RWPE1 (cell line): ENCODE measurements around the gene HOXD12.
A peak's percentile ranks its signal among the peaks of the same experiment; 100 is the strongest.

ENCODE experiments used
- CTCF ChIA-PET: fragments of 350-600 bp; sonication (Branson Sonifier 250); formaldehyde crosslinking; extraction: SDS; loops from one replicate; lab custom pipeline; 2021; lab: Yijun Ruan, JAX
- POLR2A ChIA-PET: fragments of 400-600 bp; formaldehyde crosslinking; extraction: SDS; loops from one replicate; lab custom pipeline; 2020; ENCODE audit warnings: antibody characterized with exemption; ENCODE audit not compliant: low non-redundant PET; lab: Yijun Ruan, JAX
- DNase-seq: peaks from one replicate; pipeline ENCODE4 v3.0.0; 2012; ENCODE audit warnings: low spot score
- H3K27ac ChIP-seq: fragments of 450-650 bp; 2 replicates; pipeline ENCODE4 v1.5.1; 2017
- TF ChIP-seq, protein P1 (sequence below): fragments of 450-650 bp; conservative IDR thresholded peaks from 2 replicates; pipeline ENCODE4 v1.5.1; 2017; ENCODE audit warnings: low read depth, mild to moderate bottlenecking

The HOXD12 gene

DNA sequence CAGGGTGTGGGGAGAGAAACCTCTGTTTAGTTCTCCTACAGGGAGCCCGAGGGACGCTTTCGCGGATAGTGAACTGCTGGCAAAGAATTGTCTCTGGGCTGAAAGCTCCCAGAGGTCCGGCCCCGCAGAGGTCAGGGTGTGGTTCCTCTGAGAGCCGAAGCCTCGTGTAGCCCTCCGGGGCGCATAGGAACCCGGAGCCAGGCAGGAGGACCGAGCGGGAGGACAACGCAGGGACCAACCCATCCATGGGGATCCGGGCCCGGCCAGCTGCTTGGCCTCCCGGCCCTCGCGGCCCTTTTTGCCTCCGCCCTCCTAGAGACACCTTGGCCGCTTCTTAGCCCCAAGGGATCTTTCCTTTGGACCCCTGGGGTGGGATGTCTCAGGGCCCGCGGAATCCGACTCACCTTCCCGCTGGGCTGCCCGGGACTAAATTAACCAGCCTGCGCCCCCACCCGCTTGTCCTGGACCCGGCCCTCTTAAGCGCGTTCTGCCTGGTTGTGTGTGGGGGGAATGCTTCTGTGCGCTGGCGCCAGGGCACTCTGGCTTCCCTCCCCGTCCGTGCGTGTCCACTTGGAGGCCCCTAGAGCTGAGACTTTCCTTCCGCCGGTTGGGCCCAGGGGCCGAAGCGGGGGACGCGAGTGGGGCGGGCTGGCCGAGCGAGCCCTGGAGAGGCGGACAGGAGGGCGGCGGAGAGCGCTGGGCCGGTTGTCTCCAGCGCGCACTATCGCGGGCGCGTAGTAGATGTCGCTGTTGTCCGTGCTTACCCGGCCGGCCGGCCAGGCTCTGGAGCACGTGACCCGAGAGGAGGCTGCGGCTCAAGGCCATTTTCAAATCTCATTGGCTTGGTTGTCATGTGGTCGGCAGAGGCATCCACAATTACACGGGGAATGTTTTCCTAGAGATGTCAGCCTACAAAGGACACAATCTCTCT, 16.6 kb downstream of the HOXD12 start, which contains the start of gene HOXD10:
HOXD10 (plus strand) TSS at position 896 of the 931 bp plus-strand sequence. CDS start 56 bp downstream, outside the sequence.
- TF ChIP-seq, protein P1, sequence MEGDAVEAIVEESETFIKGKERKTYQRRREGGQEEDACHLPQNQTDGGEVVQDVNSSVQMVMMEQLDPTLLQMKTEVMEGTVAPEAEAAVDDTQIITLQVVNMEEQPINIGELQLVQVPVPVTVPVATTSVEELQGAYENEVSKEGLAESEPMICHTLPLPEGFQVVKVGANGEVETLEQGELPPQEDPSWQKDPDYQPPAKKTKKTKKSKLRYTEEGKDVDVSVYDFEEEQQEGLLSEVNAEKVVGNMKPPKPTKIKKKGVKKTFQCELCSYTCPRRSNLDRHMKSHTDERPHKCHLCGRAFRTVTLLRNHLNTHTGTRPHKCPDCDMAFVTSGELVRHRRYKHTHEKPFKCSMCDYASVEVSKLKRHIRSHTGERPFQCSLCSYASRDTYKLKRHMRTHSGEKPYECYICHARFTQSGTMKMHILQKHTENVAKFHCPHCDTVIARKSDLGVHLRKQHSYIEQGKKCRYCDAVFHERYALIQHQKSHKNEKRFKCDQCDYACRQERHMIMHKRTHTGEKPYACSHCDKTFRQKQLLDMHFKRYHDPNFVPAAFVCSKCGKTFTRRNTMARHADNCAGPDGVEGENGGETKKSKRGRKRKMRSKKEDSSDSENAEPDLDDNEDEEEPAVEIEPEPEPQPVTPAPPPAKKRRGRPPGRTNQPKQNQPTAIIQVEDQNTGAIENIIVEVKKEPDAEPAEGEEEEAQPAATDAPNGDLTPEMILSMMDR, result peak; percentile 67
- no peak for DNase-seq
- ChIA-PET CTCF (interaction anchor here (1.0 kb wide), 1 partner anchor 11 kb away, joined by 4 read pairs; no protein-coding TSS in a partner anchor), POLR2A (no interaction called here)
- peak within 1 kb of the TSS; percentile 66 for H3K27ac ChIP-seq

DNA sequence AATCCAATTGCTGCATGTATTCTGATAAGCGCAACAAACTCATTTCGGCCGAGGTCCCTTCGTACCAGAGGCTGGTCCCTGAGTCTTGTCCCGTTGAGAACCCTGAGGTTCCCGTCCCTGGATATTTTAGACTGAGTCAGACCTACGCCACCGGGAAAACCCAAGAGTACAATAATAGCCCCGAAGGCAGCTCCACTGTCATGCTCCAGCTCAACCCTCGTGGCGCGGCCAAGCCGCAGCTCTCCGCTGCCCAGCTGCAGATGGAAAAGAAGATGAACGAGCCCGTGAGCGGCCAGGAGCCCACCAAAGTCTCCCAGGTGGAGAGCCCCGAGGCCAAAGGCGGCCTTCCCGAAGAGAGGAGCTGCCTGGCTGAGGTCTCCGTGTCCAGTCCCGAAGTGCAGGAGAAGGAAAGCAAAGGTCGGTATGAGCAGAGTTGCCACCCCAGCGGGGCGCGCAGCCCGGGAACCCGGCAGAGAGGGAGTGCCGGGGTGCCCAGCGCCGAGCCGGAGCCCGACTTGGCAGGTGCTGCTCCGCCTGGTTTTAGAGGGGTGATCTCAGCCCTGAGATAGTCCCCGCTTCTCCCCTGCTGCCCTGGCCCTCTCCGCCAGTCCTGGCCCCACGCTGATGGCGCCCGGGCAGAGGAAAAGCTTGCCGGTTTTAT, 17.7 kb downstream of the HOXD12 start:
- DNase-seq, result no peak
- H3K27ac ChIP-seq, result peak overlapping the region; percentile 66; the same call in 1 of the 2 replicates
- TF ChIP-seq, protein P1, result no peak
- ChIA-PET CTCF (interaction anchor here (0.8 kb wide), 1 partner anchor 10 kb away, joined by 4 read pairs; no protein-coding TSS in a partner anchor), POLR2A (no interaction called here)

DNA sequence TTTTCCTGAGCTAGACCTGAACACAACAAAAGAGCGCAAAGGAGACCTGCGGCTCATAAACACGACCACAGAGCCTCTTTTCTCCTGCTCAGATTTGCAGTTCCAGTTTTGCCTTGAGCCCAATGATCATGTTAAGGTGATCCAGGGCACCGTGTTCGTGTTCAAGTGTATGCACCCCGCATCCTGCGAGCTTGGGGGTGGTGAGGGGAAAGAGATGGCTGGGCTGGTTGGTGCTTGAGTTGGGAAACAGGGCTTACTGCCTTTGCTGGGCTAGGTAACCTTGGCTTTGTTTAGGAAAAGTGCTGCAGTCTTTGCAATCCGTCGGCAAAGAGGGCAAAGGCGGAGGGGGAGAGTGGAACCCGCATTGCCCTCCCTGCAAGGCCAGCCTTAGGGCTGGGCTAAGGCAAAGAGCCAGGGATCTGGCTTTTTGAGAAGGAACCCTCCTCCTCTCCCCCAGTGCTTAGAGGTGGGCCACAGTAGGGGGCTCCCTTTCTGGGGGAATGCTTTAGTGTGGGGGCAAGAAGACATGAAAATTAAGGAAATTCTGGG, 18.3 kb downstream of the HOXD12 start:
- TF ChIP-seq, protein P1, result no peak
- ChIA-PET POLR2A (no interaction called here), CTCF (interaction anchor here (0.8 kb wide), 1 partner anchor 9 kb away, joined by 4 read pairs; no protein-coding TSS in a partner anchor)
- no peak for DNase-seq
- peak overlapping the region; percentile 66; the same call in 1 of the 2 replicates for H3K27ac ChIP-seq

DNA sequence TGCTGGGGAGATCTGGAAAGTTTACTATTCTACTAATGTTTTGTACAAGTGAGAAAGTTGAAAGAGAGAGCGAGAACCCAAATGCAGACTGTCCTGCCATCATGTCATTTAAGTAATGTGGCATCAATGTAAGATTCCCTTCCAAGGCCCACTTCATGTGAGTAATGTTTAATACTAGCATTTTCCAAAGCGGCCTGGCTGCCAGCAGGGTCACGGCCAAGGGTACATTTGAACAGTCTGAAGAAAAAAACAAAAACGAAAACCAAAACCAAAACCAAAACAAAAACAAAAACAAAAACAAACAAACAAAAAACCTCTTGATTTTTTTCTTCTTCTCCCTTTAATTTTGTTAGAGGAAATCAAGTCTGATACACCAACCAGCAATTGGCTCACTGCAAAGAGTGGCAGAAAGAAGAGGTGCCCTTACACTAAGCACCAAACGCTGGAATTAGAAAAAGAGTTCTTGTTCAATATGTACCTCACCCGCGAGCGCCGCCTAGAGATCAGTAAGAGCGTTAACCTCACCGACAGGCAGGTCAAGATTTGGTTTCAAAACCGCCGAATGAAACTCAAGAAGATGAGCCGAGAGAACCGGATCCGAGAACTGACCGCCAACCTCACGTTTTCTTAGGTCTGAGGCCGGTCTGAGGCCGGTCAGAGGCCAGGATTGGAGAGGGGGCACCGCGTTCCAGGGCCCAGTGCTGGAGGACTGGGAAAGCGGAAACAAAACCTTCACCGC, 19.2 kb downstream of the HOXD12 start:
- DNase-seq, result no peak
- ChIA-PET CTCF (no interaction called here), POLR2A (no interaction called here)
- no peak overlapping the region for H3K27ac ChIP-seq
- TF ChIP-seq, protein P1, result no peak

DNA sequence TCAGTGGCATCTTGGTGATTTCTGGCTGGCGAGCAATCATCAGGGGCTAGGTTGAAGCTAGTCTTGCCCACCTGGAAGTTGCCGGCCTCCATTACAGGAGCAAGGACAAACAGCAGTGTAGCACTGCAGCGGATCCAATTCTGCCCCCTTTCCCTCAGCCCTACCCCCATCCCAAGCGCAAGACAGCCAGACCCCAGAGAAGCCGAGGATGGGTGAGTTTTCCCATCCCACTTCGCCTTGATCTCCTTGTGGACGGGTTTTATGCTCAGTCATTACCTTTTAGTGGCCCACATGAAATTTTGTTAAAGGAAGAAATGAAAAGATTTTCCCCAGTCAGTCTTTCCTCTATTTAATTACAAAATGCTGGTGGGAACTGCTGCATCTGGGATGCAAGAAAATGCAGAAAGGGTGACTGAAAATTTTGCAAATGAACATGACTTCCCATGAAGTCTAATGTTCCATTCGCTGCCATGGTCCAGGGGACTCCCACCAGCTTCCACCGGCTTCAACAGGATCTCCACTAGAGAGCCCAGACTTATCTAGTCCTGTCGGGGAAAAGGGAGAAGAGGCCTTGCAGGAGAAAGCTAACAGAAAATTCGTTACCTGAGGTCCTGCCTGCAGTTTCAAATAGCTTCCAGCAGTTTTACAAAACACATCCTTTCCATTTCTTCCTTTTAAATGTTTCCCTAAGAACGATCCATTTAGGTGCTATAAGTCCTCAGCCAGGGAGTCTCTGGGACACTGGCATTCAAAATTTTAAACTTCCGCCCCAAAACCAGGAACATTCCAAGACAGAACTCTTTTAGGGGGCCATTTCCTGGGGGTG, 21.0 kb downstream of the HOXD12 start:
- CTCF ChIA-PET, result interaction anchor here (0.7 to 1.9 kb wide), 3 partner anchors 10 to 23 kb away, joined by 3 to 6 read pairs (median 3); no protein-coding TSS in a partner anchor
- POLR2A ChIA-PET, result interaction anchor here (0.7 kb wide), 1 partner anchor 14 kb away, joined by 3 read pairs; no protein-coding TSS in a partner anchor
- H3K27ac ChIP-seq, result no peak overlapping the region
- no peak for DNase-seq
- TF ChIP-seq, protein P1, result no peak
